HEK293 (cell line): ENCODE measurements around the gene C13orf46.

ENCODE experiments used
- CTCF ChIA-PET: fragments of 350-600 bp; formaldehyde crosslinking; extraction: SDS; loops from one replicate; lab custom pipeline; 2021; ENCODE audit warnings: antibody characterized with exemption; lab: Yijun Ruan, JAX
- POLR2A ChIA-PET: fragments of 300-600 bp; formaldehyde crosslinking; extraction: SDS; loops from one replicate; lab custom pipeline; 2020; ENCODE audit warnings: antibody characterized with exemption, inconsistent platforms; lab: Yijun Ruan, JAX
- H3K27ac ChIP-seq: fragments of 200-500 bp; sonication (Bioruptor generic); 2 replicates; pipeline ENCODE4 v1.5.1; 2014; ENCODE audit warnings: low read depth, low read length, control low read depth, inconsistent platforms; ENCODE audit errors: extremely low read depth
- H3K36me3 ChIP-seq, 2 experiments: fragments of 200-500 bp in 1 of 2; sonication (Bioruptor generic) in 1 of 2; 1 replicate in 1 of 2; 2 replicates in 1 of 2; pipeline ENCODE4 v1.5.1; 2014 to 2017; ENCODE audit warnings: inconsistent platforms in 2 of 2, low read length in 2 of 2; ENCODE audit not compliant: control insufficient read depth in 2 of 2, insufficient read depth in 1 of 2
- H3K4me1 ChIP-seq: fragments of 200-500 bp; sonication (Bioruptor generic); 2 replicates; pipeline ENCODE4 v1.5.1; 2014; ENCODE audit warnings: mild to moderate bottlenecking, low read length, inconsistent platforms; ENCODE audit not compliant: control insufficient read depth, insufficient read depth
- H3K4me3 ChIP-seq: 2 replicates; pipeline ENCODE4 v1.5.1; 2011; ENCODE audit warnings: low read depth, mild to moderate bottlenecking, control low read depth, low read length, moderate library complexity
- H3K9me3 ChIP-seq: fragments of 200-500 bp; sonication (Bioruptor generic); 2 replicates; pipeline ENCODE4 v1.5.1; 2014; ENCODE audit warnings: low read depth, low read length, inconsistent platforms; ENCODE audit not compliant: control insufficient read depth, insufficient read depth
- GLI4 ChIP-seq: fragments of 450-650 bp; formaldehyde crosslinking; IDR thresholded peaks from 2 replicates; pipeline ENCODE4 v1.5.1; 2016; ENCODE audit warnings: missing biosample characterization, missing genetic modification characterization
- KLF9 ChIP-seq: fragments of 450-650 bp; formaldehyde crosslinking; IDR thresholded peaks from 2 replicates; pipeline ENCODE4 v1.5.1; 2016; ENCODE audit warnings: missing biosample characterization, missing genetic modification characterization, low read depth
- ZIC2 ChIP-seq: fragments of 450-650 bp; formaldehyde crosslinking; IDR thresholded peaks from 2 replicates; pipeline ENCODE4 v1.5.1; 2016; ENCODE audit warnings: missing biosample characterization, missing genetic modification characterization
- ZNF138 ChIP-seq: fragments of 450-650 bp; formaldehyde crosslinking; IDR thresholded peaks from 2 replicates; pipeline ENCODE4 v1.5.1; 2016; ENCODE audit warnings: missing biosample characterization, missing genetic modification characterization, borderline replicate concordance
- ZNF214 ChIP-seq: fragments of 450-650 bp; formaldehyde crosslinking; IDR thresholded peaks from 2 replicates; pipeline ENCODE4 v1.5.1; 2017; ENCODE audit warnings: missing biosample characterization, mild to moderate bottlenecking, missing genetic modification characterization, borderline replicate concordance
- ZNF221 ChIP-seq: fragments of 450-650 bp; formaldehyde crosslinking; IDR thresholded peaks from 2 replicates; pipeline ENCODE4 v1.5.1; 2017; ENCODE audit warnings: missing biosample characterization, missing genetic modification characterization, borderline replicate concordance
- ZNF274 ChIP-seq, 2 experiments: fragments of 200-500 bp in 1 of 2; fragments of 450-650 bp in 1 of 2; sonication (Bioruptor generic) in 1 of 2; formaldehyde crosslinking in 1 of 2; IDR thresholded peaks; 2 replicates each; pipeline versions ENCODE4 v1.5.1 to v1.6.1; 2014 to 2016; ENCODE audit warnings: borderline replicate concordance in 1 of 2, inconsistent platforms in 1 of 2, low read length in 1 of 2, missing biosample characterization in 1 of 2, missing genetic modification characterization in 1 of 2
- ZNF311 ChIP-seq: fragments of 450-650 bp; formaldehyde crosslinking; IDR thresholded peaks from 2 replicates; pipeline ENCODE4 v1.5.1; 2017; ENCODE audit warnings: missing biosample characterization, missing genetic modification characterization, borderline replicate concordance
- ZNF426 ChIP-seq: fragments of 450-650 bp; formaldehyde crosslinking; IDR thresholded peaks from 2 replicates; pipeline ENCODE4 v1.5.1; 2017; ENCODE audit warnings: missing biosample characterization, missing genetic modification characterization, mild to moderate bottlenecking, inconsistent platforms, moderate library complexity
- ZNF621 ChIP-seq: fragments of 450-650 bp; formaldehyde crosslinking; IDR thresholded peaks from 2 replicates; pipeline ENCODE4 v1.5.1; 2017; ENCODE audit warnings: missing biosample characterization, missing genetic modification characterization
- ZNF677 ChIP-seq: fragments of 450-650 bp; IDR thresholded peaks from 2 replicates; pipeline ENCODE4 v1.5.0; 2018; ENCODE audit warnings: missing biosample characterization, mild to moderate bottlenecking, missing genetic modification characterization, moderate library complexity
- ZNF843 ChIP-seq: fragments of 450-650 bp; formaldehyde crosslinking; IDR thresholded peaks from 2 replicates; pipeline ENCODE4 v1.5.1; 2016; ENCODE audit warnings: missing biosample characterization, missing genetic modification characterization
- TF ChIP-seq, protein P1 (sequence below): fragments of 450-650 bp; formaldehyde crosslinking; IDR thresholded peaks from 2 replicates; pipeline ENCODE4 v1.5.1; 2017; ENCODE audit warnings: missing biosample characterization, missing genetic modification characterization
- TF ChIP-seq, protein P2 (sequence below): fragments of 450-650 bp; formaldehyde crosslinking; IDR thresholded peaks from 2 replicates; pipeline ENCODE4 v1.5.1; 2016; ENCODE audit warnings: missing biosample characterization, missing genetic modification characterization
- TF ChIP-seq, protein P3 (sequence below): fragments of 450-650 bp; formaldehyde crosslinking; IDR thresholded peaks from 2 replicates; pipeline ENCODE4 v1.5.1; 2017; ENCODE audit warnings: missing biosample characterization, missing genetic modification characterization
- TF ChIP-seq, protein P4 (sequence below): fragments of 450-650 bp; formaldehyde crosslinking; IDR thresholded peaks from 2 replicates; pipeline ENCODE4; 2016; ENCODE audit warnings: missing biosample characterization, missing genetic modification characterization
- TF ChIP-seq, protein P5 (sequence below): fragments of 450-650 bp; formaldehyde crosslinking; IDR thresholded peaks from 2 replicates; pipeline ENCODE4 v1.5.1; 2016; ENCODE audit warnings: missing biosample characterization, missing genetic modification characterization, low read depth

Gene C13orf46

DNA sequence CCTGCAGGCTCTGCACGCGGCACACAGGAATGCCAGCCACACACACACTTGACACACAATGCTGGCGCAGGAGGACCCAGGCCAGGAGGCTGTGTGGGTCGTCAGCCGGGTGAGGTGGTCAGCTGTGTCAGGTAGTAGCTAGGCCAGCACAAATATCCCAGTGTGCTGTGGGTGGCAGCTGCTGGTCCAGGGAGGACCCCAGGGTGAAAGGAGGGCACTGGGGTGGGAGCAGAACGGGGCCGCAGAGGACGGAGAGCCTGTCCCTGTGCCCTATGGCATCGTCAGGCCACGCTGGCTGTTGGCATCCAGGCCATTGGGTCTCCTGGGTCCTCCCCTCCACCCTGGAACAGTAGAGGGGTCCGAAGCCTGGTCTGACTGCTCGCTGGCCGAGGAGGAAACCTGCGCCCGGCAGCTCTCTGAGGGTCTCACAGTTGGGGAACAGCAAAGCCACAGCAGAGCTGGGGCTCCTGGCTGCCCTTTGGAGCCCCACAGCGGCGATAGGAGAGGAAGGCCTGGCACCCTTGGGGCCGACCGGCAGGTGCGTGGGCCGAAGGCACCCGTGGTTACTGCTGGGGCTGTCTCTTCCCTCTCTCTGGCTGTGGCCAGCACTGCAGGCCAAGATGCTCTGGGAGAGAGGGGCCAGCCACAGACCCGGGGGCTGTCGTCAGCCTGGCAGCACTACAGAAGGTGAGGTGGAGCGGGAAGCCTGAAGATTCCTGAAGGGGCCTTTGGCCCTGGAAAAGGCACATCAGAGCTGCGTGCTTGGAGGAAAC is 27.3 kb downstream of the C13orf46 start (continued):
- TF ChIP-seq, protein P1, sequence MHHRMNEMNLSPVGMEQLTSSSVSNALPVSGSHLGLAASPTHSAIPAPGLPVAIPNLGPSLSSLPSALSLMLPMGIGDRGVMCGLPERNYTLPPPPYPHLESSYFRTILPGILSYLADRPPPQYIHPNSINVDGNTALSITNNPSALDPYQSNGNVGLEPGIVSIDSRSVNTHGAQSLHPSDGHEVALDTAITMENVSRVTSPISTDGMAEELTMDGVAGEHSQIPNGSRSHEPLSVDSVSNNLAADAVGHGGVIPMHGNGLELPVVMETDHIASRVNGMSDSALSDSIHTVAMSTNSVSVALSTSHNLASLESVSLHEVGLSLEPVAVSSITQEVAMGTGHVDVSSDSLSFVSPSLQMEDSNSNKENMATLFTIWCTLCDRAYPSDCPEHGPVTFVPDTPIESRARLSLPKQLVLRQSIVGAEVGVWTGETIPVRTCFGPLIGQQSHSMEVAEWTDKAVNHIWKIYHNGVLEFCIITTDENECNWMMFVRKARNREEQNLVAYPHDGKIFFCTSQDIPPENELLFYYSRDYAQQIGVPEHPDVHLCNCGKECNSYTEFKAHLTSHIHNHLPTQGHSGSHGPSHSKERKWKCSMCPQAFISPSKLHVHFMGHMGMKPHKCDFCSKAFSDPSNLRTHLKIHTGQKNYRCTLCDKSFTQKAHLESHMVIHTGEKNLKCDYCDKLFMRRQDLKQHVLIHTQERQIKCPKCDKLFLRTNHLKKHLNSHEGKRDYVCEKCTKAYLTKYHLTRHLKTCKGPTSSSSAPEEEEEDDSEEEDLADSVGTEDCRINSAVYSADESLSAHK, result no peak
- TF ChIP-seq ZNF221 (tag by site-specific recombination) (no peak), ZNF843 (tag by site-specific recombination) (no peak), ZNF677 (tag by site-specific recombination) (no peak), GLI4 (tag by site-specific recombination) (no peak)
- TF ChIP-seq, protein P2, sequence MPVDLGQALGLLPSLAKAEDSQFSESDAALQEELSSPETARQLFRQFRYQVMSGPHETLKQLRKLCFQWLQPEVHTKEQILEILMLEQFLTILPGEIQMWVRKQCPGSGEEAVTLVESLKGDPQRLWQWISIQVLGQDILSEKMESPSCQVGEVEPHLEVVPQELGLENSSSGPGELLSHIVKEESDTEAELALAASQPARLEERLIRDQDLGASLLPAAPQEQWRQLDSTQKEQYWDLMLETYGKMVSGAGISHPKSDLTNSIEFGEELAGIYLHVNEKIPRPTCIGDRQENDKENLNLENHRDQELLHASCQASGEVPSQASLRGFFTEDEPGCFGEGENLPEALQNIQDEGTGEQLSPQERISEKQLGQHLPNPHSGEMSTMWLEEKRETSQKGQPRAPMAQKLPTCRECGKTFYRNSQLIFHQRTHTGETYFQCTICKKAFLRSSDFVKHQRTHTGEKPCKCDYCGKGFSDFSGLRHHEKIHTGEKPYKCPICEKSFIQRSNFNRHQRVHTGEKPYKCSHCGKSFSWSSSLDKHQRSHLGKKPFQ (tag by site-specific recombination), result no peak
- TF ChIP-seq, protein P3, sequence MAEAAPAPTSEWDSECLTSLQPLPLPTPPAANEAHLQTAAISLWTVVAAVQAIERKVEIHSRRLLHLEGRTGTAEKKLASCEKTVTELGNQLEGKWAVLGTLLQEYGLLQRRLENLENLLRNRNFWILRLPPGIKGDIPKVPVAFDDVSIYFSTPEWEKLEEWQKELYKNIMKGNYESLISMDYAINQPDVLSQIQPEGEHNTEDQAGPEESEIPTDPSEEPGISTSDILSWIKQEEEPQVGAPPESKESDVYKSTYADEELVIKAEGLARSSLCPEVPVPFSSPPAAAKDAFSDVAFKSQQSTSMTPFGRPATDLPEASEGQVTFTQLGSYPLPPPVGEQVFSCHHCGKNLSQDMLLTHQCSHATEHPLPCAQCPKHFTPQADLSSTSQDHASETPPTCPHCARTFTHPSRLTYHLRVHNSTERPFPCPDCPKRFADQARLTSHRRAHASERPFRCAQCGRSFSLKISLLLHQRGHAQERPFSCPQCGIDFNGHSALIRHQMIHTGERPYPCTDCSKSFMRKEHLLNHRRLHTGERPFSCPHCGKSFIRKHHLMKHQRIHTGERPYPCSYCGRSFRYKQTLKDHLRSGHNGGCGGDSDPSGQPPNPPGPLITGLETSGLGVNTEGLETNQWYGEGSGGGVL (tag by site-specific recombination), result no peak

DNA sequence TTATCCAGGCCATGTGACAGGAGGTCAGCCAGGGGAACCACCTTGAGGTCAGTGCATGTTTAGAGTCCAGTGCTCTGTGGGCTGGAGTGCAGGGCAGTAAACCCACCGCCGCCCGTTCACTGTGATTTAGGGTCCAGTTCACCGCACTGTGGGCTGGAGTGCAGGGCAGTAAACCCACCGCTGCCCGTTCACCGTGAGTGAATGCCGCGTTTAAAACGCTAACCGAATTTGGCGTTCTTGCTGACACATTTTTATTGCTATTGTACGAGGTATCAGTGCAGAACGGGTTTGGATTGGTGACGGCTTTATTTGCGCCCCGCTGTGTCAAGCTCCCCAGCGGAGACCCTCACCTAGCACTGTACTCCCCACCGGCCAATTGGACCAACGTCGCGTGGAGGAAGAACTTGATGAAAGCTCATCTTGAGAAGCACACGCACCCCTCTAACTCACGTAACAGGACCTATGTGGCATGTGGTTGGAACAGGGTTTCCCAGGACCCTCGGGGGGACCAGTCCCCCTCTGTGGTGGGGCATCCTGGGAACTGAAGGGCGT is 27.9 kb downstream of the C13orf46 start:
- no peak overlapping the region for H3K27ac ChIP-seq
- no peak overlapping the region for H3K4me3 ChIP-seq
- no peaks in the 10 kb centered on the region for H3K4me1 ChIP-seq
- ChIA-PET POLR2A (no interaction called here), CTCF (interaction anchor here (0.7 kb wide), 1 partner anchor 132 kb away, joined by 3 read pairs; no protein-coding TSS in a partner anchor)
- H3K36me3 ChIP-seq, result no peaks in the 10 kb centered on the region
- no peaks in the 10 kb centered on the region for H3K9me3 ChIP-seq
- TF ChIP-seq ZNF426 (no peak), ZIC2 (no peak), ZNF621 (tag by site-specific recombination) (no peak), ZNF138 (tag by site-specific recombination) (no peak), ZNF311 (tag by site-specific recombination) (no peak), KLF9 (tag by site-specific recombination) (no peak), ZNF214 (tag by site-specific recombination) (no peak), GLI4 (tag by site-specific recombination) (no peak), ZNF274 (IDR thresholded peaks at IDR 0.05; ENCODE audit: low read length) (no peak), ZNF274 (tag by site-specific recombination; IDR thresholded peaks at IDR 0.05; ENCODE audit: borderline replicate concordance) (no peak)
- TF ChIP-seq, protein P4, sequence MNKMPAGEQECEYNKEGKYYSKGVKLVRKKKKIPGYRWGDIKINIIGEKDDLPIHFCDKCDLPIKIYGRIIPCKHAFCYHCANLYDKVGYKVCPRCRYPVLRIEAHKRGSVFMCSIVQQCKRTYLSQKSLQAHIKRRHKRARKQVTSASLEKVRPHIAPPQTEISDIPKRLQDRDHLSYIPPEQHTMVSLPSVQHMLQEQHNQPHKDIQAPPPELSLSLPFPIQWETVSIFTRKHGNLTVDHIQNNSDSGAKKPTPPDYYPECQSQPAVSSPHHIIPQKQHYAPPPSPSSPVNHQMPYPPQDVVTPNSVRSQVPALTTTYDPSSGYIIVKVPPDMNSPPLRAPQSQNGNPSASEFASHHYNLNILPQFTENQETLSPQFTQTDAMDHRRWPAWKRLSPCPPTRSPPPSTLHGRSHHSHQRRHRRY, result no peak
- TF ChIP-seq, protein P5, sequence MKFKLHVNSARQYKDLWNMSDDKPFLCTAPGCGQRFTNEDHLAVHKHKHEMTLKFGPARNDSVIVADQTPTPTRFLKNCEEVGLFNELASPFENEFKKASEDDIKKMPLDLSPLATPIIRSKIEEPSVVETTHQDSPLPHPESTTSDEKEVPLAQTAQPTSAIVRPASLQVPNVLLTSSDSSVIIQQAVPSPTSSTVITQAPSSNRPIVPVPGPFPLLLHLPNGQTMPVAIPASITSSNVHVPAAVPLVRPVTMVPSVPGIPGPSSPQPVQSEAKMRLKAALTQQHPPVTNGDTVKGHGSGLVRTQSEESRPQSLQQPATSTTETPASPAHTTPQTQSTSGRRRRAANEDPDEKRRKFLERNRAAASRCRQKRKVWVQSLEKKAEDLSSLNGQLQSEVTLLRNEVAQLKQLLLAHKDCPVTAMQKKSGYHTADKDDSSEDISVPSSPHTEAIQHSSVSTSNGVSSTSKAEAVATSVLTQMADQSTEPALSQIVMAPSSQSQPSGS (tag by site-specific recombination), result no peak
